Endothelial cell of umbilical vein (primary cell): ENCODE data around the gene KMT5B. TPM values are rescaled to one million over a fixed set of nuclear protein-coding genes. Genes with fewer than 3 reads are reported as not detected.

Experiments used
- BruUV-seq: library from RNA; stranded (reverse); fragments of 400-500 nt; replicated peaks from 2 replicates; lab custom pipeline; 2021; lab: Mats Ljungman, UMichigan
- CTCF ChIA-PET: fragments of 300-600, 350-600 bp; sonication (Branson Sonifier 250); formaldehyde crosslinking; loops from one replicate; lab custom pipeline; 2021; ENCODE audit warnings: antibody characterized with exemption, inconsistent platforms; lab: Charles Lee
- POLR2A ChIA-PET: fragments of 300-600, 350-600 bp; sonication (Branson Sonifier 250); formaldehyde crosslinking; loops from one replicate; lab custom pipeline; 2021; ENCODE audit warnings: antibody characterized with exemption, inconsistent platforms; lab: Charles Lee
- DNase-seq: peaks from one replicate; pipeline ENCODE4 v3.0.0-alpha.2; 2011; ENCODE audit warnings: low read depth, low spot score
- FAIRE-seq: peaks from 2 replicates; lab custom pipeline; 2011; peaks lifted over from hg19 to GRCh38; lab: Jason Lieb, UNC
- H2AFZ ChIP-seq: 2 replicates; pipeline ENCODE4 v1.6.0; 2012; ENCODE audit warnings: low read depth, low read length, control low read depth, inconsistent platforms
- H3K27ac ChIP-seq: 2 replicates; pipeline ENCODE4 v1.5.1; 2011; ENCODE audit warnings: low read depth, mild to moderate bottlenecking, control low read depth, low read length, moderate library complexity; ENCODE audit not compliant: insufficient read depth
- H3K27me3 ChIP-seq, 2 experiments: 2 replicates each; pipeline versions ENCODE4 v1.6.0 to v1.6.1; 2011; ENCODE audit warnings: low read length in 2 of 2, mixed read lengths in 1 of 2; ENCODE audit not compliant: control insufficient read depth in 2 of 2, insufficient read depth in 2 of 2
- H3K36me3 ChIP-seq, 2 experiments: 2 replicates in 1 of 2; 3 replicates in 1 of 2; pipeline ENCODE4 v1.5.1; 2011; ENCODE audit warnings: low read length in 2 of 2, mild to moderate bottlenecking in 1 of 2, moderate library complexity in 1 of 2; ENCODE audit not compliant: control insufficient read depth in 2 of 2, insufficient read depth in 2 of 2; ENCODE audit errors: extremely low read depth in 1 of 2
- H3K4me1 ChIP-seq: 3 replicates; pipeline ENCODE4 v1.5.1; 2011; ENCODE audit warnings: mild to moderate bottlenecking, low read length; ENCODE audit not compliant: control insufficient read depth, insufficient read depth; ENCODE audit errors: extremely low read depth
- H3K4me2 ChIP-seq: 2 replicates; pipeline ENCODE4 v1.6.1; 2011; ENCODE audit warnings: low read length, control low read depth, mixed read lengths; ENCODE audit not compliant: insufficient read depth
- H3K4me3 ChIP-seq, 3 experiments: fragments of 200-600 bp in 1 of 3; sonication (generic), shearing (Covaris generic) in 1 of 3; replicated peaks in 1 of 3; 2 replicates each; pipeline ENCODE4 v1.5.1; 2011 to 2016; ENCODE audit warnings: control low read depth in 3 of 3, low read length in 3 of 3, mild to moderate bottlenecking in 2 of 3, inconsistent platforms in 1 of 3, low read depth in 1 of 3, moderate library complexity in 1 of 3; ENCODE audit not compliant: insufficient read depth in 1 of 3
- H3K79me2 ChIP-seq: 2 replicates; pipeline ENCODE4 v1.6.0; 2012; ENCODE audit warnings: low read length, inconsistent platforms; ENCODE audit not compliant: control insufficient read depth, insufficient read depth
- H3K9ac ChIP-seq: replicated peaks from 2 replicates; pipeline ENCODE3; 2011; ENCODE audit warnings: low read length, control low read depth; ENCODE audit not compliant: insufficient read depth; ENCODE audit errors: extremely low read depth
- H3K9me1 ChIP-seq: replicated peaks from 3 replicates; pipeline ENCODE4 v1.6.0; 2011; ENCODE audit warnings: mild to moderate bottlenecking, low read length; ENCODE audit not compliant: control insufficient read depth, insufficient read depth; ENCODE audit errors: extremely low read depth
- H3K9me3 ChIP-seq: replicated peaks from 2 replicates; pipeline ENCODE4 v1.5.1; 2012; ENCODE audit warnings: low read length, inconsistent platforms; ENCODE audit not compliant: control insufficient read depth, insufficient read depth
- H4K20me1 ChIP-seq: replicated peaks from 2 replicates; pipeline ENCODE3; 2011; ENCODE audit warnings: mild to moderate bottlenecking, low read length; ENCODE audit not compliant: control insufficient read depth, insufficient read depth; ENCODE audit errors: extremely low read depth
- CTCF ChIP-seq, 2 donors: IDR thresholded peaks; 1 replicate in 1 of 2; 2 replicates in 1 of 2; pipeline ENCODE4 v1.5.1; 2011; ENCODE audit warnings: low read length in 2 of 2, mild to moderate bottlenecking in 2 of 2, moderate library complexity in 2 of 2, control low read depth in 1 of 2, inconsistent platforms in 1 of 2, low read depth in 1 of 2; ENCODE audit not compliant: insufficient read depth in 1 of 2; ENCODE audit errors: extremely low read depth in 1 of 2
- EZH2 ChIP-seq: IDR thresholded peaks from 2 replicates; pipeline ENCODE4 v1.6.1; 2012; ENCODE audit warnings: borderline replicate concordance, low read depth, mild to moderate bottlenecking, moderate library complexity, low read length, inconsistent platforms; ENCODE audit not compliant: severe bottlenecking
- FOS ChIP-seq: IDR thresholded peaks from 2 replicates; pipeline ENCODE4 v1.6.1; 2011; ENCODE audit warnings: mild to moderate bottlenecking, low read length, moderate library complexity, borderline replicate concordance; ENCODE audit not compliant: insufficient read depth
- MYC ChIP-seq: IDR thresholded peaks from one replicate; pipeline ENCODE4 v1.6.1; 2011; ENCODE audit warnings: mild to moderate bottlenecking, low read depth, low read length
- POLR2A ChIP-seq: IDR thresholded peaks from 2 replicates; pipeline ENCODE4 v1.6.1; 2012; ENCODE audit warnings: low read depth, mild to moderate bottlenecking, control low read depth, low read length
- POLR2AphosphoS5 ChIP-seq: IDR thresholded peaks from 2 replicates; pipeline ENCODE4 v1.6.1; 2012; ENCODE audit warnings: low read depth, mild to moderate bottlenecking, control low read depth, low read length, moderate library complexity; ENCODE audit not compliant: insufficient read depth
- dilution Hi-C: fragments of 300-500 bp; cut with MboI; formaldehyde crosslinking; loops from one replicate; pipeline ENCODE4 v1.15.0; 2019; ENCODE audit warnings: low sequenced_read_pairs; ENCODE audit not compliant: extremely low pct_ligation_motif_present
- intact Hi-C: fragments of 100-400 bp; cut with micrococcal nuclease; formaldehyde crosslinking; loops from one replicate; pipeline ENCODE4 v1.10.0; 2022
- polyA plus RNA-seq, 4 experiments: library from polyadenylated mRNA; depleted of rRNA in 3 of 4; stranded (reverse) in 3 of 4; unstranded in 1 of 4; fragments of >200 nt; gene quantifications; 2 replicates each; pipeline versions ENCODE4 v1.2.1 to v1.2.3, GENCODE V29; 2011 to 2012; ENCODE audit warnings: missing spikeins in 1 of 4
- total RNA-seq: library from RNA; stranded (reverse); gene quantifications from 2 replicates; pipeline ENCODE4 v1.2.3, GENCODE V29; 2021
- TF ChIP-seq, protein P1 (sequence below): IDR thresholded peaks from 2 replicates; pipeline ENCODE4 v1.6.1; 2011; ENCODE audit not compliant: insufficient read depth, insufficient read length

The KMT5B gene
- total and polyA plus RNA-seq, 2 donors (not counting 3 experiments of a cell fraction or from before 2014, with no cell fraction given) = 10.1 to 36.3 TPM

DNA sequence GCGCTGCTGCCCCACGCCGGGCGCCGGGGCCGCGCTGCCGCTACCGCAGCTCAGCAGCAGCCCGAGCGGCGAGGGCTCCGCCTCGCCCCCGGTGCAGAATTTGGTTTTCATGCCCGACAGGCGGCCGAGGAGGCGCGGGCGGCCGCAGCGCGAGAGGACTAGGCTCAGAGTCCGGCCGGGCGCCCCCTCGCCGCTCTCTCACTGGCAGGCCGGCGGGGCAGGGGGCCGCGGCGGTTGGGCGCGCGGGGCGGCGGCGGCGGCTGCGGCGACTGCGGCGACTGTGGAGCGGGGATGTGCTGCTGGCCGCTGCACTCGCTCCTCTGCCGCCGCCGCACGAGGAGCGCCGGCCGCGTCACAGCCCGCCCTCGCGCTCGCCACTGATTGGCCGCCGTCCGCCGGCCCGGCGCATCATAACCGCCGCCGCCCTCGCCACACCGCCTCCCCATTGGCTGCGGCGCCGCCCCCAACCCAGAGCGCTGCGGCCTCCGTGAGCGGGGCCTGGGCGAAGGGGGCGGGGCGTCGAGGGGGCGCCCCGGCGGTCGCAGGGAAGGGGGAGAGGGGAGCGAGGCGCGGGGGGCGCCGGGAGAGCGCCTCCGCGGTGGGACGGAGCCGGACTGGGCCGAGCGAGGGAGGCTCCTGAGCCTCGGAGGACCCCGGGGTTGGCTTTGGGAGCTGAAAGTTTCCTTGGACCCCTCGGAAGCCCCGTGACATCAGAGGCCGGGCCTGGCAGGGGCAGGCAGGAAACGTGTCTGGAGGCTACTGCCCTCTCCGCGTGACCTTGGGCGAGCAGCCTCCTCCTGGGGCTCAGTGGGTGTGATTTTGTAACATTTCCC lies 91.8 kb downstream of the KMT5B start, which contains the start of gene CHKA:
Gene CHKA (minus strand): TSS at position 322 of the 833 bp plus-strand sequence. CDS start 211 bp downstream, at position 111.
- peak; percentile 85 for FAIRE-seq
- Histone ChIP-seq H3K4me3 (peak within 1 kb of the TSS; percentile 27 to 73 (median 56)), H3K4me1 (peaks cover 8% of the 10 kb centered on the region), H3K9me1 (no peaks in the 10 kb centered on the region), H3K27ac (peak within 1 kb of the TSS; percentile 85), H4K20me1 (no peaks in the 10 kb centered on the region), H3K27me3 (no peaks in the 10 kb centered on the region), H2AFZ (peak within 1 kb of the TSS; percentile 96), H3K36me3 (no peaks in the 10 kb centered on the region), H3K79me2 (peaks cover 10% of the 10 kb centered on the region), H3K9ac (peak within 1 kb of the TSS; percentile 73), H3K9me3 (no peaks in the 10 kb centered on the region), H3K4me2 (peak within 1 kb of the TSS; percentile 80)
- no peak for TF ChIP-seq MYC
- peak; percentile 33 for TF ChIP-seq POLR2A
- no peak for TF ChIP-seq FOS
- TF ChIP-seq POLR2AphosphoS5 = peak; percentile 85
- no peak for TF ChIP-seq EZH2
- TF ChIP-seq CTCF (IDR thresholded peaks at IDR 0.05; ENCODE audit: extremely low read depth in 1 of 2, insufficient read depth in 1 of 2, low read depth in 1 of 2, low read length in 2 of 2) = no peak
- TF ChIP-seq, protein P1, sequence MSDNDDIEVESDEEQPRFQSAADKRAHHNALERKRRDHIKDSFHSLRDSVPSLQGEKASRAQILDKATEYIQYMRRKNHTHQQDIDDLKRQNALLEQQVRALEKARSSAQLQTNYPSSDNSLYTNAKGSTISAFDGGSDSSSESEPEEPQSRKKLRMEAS = peak; percentile 2
- DNase-seq = peak; percentile 93
- dilution Hi-C loops = no loop called here
- intact Hi-C loops = loop anchor here (1.0 to 5.0 kb wide), 3 partner anchors 20 to 86 kb away; no protein-coding TSS in a partner anchor
- ChIA-PET CTCF (no interaction called here), POLR2A (no interaction called here)
- BruUV-seq = no TSS peak
